H1 (cell line): ENCODE measurements around the gene ELF4. TPM values are rescaled to one million over a fixed set of nuclear protein-coding genes. Genes with fewer than 3 reads are reported as not detected.

ENCODE experiments used
- ATF2 ChIP-seq: IDR thresholded peaks from 2 replicates; pipeline ENCODE4 v1.6.1; 2012; ENCODE audit warnings: low read length, inconsistent platforms
- SIN3A ChIP-seq, 2 experiments: IDR thresholded peaks in 1 of 2; conservative IDR thresholded peaks in 1 of 2; 2 replicates each; pipeline ENCODE4 v1.6.1; 2011 to 2012; ENCODE audit warnings: low read length in 2 of 2, improper control_type of control experiment in 1 of 2, low read depth in 1 of 2, mild to moderate bottlenecking in 1 of 2
- polyA plus RNA-seq, 7 experiments: library from polyadenylated mRNA; depleted of rRNA in 3 of 7; stranded (reverse) in 5 of 7; unstranded in 2 of 7; fragments of >200 nt in 5 of 7; fragments of 200-250 nt in 2 of 7; gene quantifications; 1 replicate in 5 of 7; 2 replicates in 1 of 7; 4 replicates in 1 of 7; pipeline versions ENCODE4 v1.2.1 to v1.2.3, GENCODE V29; 2011 to 2013; ENCODE audit warnings: missing spikeins in 2 of 7, mixed read lengths in 2 of 7
- total RNA-seq: library from RNA; stranded (reverse); fragmentation: NEBNext Ultra II Directional; extraction: Animal tissue kit (Norgen Biotek cat#: 25700); gene quantifications from 2 replicates; pipeline ENCODE4 v1.2.1, GENCODE V29; 2021

Gene ELF4
- total and polyA plus RNA-seq, 2 of the 8 experiments (the other 6 are each of a cell fraction or from before 2014, with no cell fraction given): 1.8 to 2.0 TPM

GRCh38 chrX:130108647-130109428 is 1.5 kb downstream of the ELF4 start (continued):
- no peak for TF ChIP-seq ATF2
- TF ChIP-seq SIN3A (conservative IDR thresholded peaks at IDR 0.05 in 1 of 2, IDR thresholded peaks at IDR 0.05 in 1 of 2; ENCODE audit: low read depth in 1 of 2, low read length in 2 of 2): no peak
